Measurements from ENCODE around the gene CEP112.

CEP112 gene

DNA sequence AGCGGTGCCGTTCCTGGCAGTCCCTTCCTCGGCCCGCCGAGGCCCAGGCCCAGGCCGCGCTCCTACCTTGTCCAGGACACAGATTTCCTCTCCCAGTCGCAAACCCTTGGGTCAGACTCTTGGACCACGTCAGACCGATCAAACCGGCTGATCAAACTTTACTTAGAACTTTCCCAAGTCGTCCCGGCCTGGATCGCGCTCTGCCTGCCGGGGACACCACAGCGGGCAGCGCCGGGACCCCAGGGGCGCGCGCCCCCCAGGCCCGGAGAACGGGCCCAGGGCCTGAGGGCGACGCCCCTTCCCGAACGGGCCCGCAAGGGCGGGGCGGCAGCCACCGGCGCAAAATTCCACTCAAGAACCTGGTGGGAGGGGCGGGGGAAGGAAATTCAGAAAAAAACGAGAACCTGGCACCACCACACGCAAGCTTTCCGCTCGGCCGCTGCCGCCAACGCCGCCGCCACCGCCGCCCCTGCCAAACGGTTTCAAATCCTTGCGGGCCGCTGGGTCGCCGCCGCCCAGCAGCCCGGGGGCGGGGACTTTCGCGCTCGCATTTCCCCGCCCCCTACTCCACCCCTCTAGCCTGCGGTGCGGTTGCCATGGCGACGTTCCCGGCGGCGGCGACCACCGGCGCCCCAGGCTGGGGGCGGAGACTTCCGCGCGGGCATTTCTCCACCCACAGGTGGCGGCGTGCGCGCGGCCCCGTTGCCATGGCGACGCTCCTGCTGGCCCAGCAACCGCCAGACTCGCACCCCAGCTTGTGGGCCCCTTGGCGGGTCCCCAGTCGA lies at the start of gene CEP112:
Gene CEP112 (minus strand): TSS at position 541 of the 785 bp plus-strand sequence.
- DNase-seq: no peak

DNA sequence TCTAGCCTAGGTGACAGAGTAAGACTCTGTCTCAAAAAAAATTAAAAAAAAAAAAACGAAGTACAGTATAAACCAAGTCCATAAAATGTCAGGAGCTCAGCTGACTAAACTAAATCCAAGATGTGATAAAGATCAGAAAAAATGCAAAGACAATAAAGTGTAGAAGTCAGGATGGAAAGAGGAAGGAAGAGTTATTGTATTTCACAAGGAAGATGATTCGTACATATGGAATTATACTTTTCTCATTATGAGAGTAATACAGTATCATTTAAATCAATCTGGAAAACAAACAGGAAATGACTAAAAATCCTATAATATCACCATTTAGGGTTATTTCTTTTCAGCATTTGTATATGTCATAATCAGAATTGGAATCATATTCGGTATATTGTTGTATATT lies 48.7 kb upstream of the CEP112 start:
- DNase-seq: no peak

- DNase-seq: no peak
Observed at GRCh38 chr17:66240013-66240412, 48.1 kb upstream of the CEP112 start.

DNA sequence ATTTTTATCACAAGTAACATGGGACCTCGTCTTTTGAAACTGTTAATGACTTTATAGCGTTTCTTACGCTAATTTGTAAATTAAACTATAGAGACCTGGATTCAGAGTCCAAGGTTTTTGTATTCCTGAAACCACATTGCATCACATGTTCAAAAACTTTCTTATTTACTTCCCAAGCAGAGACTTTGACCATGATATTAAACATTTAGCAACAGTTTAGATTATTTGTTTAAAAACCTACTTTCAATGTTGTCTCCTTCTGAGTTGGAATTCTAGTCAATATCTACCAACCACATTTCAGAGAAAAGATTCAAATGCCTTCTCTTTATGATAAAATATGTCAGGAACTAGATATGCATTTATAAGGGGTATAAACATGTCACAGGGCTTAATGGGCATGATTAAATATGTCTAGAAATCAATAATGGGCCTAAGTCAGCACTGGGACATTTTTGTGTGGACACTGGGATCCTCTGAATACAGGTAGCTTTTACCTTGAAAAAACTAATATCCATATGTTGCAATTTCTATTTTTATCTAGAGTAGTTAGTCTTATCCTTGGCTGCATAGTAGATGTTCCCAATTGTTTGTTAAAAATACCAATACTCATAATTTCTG lies 43.6 kb upstream of the CEP112 start:
- no peak for DNase-seq

GRCh38 chr17:66234611-66235010 lies 42.7 kb upstream of the CEP112 start:
- no peak for DNase-seq

DNA sequence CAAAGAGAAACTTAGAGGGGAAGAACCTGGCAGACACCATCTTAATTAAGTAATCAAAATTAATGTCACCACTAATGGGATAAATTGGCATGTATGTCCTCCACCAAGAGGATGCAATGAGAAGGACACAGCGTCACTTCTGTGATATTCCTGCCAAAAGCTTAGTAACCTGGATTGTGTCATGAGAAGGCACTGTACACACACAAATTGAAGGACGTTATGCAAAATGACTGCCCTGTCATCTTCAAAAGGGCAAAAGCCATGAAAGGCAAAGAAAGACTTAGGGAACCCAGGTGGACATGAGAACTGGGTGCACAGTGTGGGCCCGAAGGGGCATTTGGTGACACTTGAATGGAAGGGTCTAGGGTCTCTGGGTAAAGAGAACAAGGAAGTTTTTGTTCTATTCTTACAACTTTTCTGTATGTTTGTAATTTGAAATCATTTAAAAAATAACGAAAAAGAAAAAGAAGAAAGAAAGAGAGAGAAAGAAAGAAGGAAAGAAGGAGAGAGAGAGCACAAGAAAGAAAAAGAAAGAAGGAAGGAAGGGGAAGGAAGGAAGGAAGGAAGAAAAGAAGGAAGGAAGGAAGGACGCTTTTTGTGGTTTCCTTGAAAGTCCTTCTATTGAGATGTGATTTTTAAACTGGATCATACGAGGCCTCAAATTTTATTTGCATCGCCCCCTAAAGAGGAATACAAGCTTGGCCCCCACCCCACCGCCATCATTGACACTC lies 41.3 kb upstream of the CEP112 start:
- DNase-seq: no peak

GRCh38 chr17:66230922-66231591 lies 39.1 kb upstream of the CEP112 start:
- DNase-seq: no peak

DNA sequence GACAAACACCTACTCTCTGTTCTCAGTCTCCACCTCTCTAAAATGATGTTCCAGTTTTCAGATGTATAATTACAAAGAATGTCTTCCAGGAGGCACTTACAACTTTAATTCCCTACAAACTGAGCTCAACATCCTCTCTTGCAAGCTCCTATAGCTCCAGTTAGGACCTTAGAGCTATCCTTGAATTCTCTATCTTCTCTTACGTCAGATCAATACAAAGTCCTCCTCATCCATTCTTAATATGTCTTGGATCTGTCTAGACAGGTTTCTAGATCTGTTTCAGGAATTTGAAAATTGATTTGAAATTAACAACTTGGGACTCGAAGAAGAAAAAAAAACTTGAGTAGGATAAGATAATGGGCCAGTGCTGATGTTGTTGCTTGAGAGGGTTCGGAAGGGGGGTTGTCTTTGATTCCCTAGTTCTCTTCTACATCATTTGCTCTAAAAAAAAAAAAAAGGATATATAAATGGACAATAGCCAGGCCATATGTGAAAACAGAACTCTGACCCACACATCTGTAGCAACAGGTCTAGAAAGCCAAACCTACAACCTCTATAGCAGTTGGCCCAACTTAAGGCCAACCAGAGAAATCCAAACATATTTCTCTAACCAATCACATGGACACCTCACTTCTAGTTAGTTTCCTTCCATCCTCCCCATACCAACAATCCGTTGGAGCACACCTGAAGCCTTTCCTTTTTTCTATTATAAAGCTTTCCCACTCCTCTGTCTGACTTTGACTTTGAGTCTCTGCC lies 38.0 kb upstream of the CEP112 start:
- no peak for DNase-seq

DNA sequence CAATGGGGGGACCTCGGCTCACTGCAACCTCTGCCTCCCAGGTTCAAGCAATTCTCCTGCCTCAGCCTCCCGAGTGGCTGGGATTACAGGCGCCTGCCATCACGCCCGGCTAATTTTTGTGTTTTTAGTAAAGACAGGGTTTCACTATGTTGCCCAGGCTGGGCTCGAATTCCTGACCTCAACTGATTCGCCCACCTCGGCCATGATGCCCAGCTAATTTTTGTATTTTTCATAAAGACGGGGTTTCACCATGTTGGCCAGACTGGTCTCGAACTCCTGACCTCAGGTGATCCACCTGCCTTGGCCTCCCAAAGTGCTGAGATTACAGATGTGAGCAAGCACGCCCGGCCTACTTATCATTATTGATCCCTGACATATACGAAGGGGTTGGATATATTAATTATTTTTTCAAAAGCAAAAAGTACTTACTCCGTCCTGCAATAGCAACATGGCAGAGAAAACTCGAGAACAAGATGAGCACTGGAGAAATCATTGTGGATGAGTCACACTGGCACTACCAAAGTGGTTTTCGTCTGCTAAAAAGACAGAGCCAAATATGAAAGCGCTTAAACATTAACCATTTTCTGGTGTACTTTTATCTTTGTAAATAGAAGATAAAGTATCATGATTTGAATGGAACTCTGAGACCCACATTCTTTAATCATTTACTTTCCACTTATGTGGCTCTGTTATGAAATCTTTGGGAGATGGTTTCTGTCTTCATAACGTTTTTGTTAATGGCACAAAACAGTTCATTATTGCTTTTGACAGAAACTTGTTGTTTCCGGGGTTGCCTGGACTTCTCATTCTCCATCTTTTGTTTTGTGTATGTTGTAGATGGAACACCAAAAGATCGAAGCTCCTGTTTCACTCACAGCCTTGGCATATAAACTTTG lies 37.2 kb upstream of the CEP112 start, which contains the start of gene APOH:
Gene APOH (minus strand): TSS at position 529 of the 896 bp plus-strand sequence. CDS start 36 bp downstream, at position 493.
- DNase-seq: no peak

DNA sequence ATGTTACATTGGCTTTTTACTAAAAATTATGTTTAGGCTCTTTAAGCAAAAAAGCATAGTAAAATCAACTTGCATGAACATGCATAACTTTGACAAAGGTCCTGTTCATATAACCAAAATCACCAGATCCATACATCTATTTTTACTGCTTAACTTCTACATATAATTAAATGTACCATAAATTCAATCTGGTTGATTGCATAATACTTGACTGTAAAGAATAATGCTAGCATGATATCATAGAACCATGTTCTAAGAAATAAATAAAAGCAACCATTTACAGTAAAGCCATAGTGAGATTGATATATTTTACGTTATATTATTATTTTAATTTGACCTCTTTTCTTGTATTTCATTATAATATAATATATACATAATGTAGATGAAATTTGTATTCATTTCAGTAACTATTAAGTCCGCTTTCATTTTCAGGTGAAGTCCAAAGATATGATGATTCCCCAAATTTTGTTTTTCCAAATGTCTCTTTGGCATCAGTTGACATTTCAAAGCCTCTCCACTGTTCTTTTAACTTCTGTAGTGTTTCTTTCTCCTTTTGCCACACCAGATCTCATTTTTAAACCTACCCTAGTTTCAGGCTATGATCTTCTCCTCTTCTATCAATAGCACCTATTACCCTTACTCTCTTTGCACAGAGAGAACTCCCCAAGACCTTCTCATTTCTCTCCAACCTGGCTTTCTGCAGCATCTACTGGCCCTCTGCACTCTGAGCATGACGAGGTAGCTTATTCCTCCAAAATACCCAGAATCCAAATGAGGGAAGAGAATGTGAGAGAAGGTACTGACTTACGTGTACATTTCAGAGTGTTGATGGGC lies 35.5 kb upstream of the CEP112 start:
- no peak for DNase-seq

DNA sequence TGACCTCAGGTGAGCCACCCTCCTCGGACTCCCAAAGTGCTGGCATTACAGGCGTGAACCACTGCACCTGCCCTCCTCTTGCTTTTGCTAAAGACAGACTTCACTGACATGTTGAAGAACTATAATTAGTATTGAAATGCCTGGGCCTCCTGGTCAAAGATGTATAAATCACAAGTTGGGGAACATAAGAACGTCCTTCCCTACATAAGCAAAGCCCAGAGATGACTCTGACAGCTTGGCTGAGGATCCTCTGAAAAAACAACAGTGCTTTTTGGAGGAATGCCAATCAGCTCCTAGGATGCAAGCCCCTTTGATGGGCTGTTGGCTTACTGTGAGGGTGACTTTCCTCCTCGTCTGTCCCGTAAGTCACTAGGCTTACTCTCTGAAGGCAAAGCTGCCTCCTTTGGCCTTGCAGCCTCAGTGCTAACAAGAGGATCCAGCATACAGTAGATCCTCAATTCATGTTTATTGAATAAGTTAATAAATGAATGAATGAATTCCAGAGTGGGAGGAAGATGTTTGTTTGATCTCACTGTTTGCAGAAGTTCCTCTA lies 30.9 kb upstream of the CEP112 start:
- DNase-seq: no peak

GRCh38 chr17:66221755-66222530 lies 30.0 kb upstream of the CEP112 start:
- no peak for DNase-seq

GRCh38 chr17:66221343-66221742 lies 29.4 kb upstream of the CEP112 start:
- no peak for DNase-seq

- DNase-seq: no peak
Observed at GRCh38 chr17:66220079-66220835, 28.3 kb upstream of the CEP112 start.

- DNase-seq: no peak
Observed at GRCh38 chr17:66215529-66215911, 23.6 kb upstream of the CEP112 start.

DNA sequence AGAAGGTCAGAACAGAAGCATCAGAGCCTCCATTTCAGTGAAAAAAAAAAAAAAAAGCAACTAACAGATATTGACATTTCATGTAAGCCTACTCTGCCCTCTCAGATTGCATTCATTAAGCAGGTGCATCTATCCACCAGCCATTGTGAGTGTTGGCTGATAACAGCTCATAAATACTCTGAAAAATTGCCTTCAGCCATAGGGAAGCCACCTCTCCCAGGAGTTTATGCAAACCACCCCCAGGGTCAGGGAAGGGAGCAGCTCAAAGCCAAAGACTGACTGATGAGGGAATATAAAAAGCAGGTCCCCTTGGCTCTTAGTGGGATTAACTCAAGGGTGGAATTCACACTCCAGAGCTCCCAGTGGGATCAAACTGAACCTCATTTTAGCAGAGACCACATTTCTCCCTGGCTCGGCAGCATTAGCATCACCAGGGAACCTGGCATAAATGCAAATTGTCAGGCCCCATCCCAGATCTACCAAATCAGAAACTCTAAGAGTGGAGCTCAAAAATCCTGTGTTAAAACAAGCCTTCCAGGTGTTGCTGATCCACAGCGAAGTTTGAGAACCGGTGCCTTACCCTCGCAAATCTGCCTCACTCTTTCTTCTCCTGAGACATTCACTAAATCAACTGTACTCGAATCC lies 23.1 kb upstream of the CEP112 start:
- DNase-seq: no peak

- no peak for DNase-seq
Observed at GRCh38 chr17:66211047-66211810, 19.3 kb upstream of the CEP112 start.
